GM21360 (cell line): ENCODE data around the gene PRR36.

Source experiments
- ATAC-seq: cut with Tn5 transposase; IDR thresholded peaks from one replicate; pipeline ENCODE4 v1.9.1; 2021; ENCODE audit warnings: mild to moderate bottlenecking, moderate library complexity; ENCODE audit not compliant: unreplicated experiment

The PRR36 gene

DNA sequence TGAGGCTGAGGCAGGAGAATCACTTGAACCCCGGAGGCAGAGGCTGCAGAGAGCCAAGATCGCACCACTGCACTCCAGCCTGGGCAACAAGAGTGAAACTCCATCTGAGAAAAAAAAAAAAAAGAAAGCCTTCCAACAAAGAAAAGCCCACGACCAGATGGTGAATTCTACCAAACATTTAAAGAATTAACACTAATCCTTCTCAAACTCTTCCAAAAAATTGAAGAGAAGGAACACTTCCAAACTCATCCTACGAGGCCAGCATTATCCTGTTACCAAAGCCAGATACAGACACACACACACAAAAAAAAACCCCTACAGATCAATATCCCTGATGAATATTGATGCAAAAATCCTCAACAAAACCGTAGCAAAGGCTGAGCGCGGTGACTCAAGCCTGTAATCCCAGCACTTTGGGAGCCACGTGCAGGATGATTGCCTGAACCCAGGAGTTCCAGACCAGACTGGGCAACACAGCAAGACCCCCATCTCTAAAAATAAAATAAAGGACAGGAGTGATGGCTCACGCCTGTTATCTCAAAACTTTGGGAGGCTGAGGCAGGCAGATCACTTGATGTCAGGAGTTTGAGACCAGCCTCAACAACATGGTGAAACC is 50.4 kb downstream of the PRR36 start:
- ATAC-seq = no peak

DNA sequence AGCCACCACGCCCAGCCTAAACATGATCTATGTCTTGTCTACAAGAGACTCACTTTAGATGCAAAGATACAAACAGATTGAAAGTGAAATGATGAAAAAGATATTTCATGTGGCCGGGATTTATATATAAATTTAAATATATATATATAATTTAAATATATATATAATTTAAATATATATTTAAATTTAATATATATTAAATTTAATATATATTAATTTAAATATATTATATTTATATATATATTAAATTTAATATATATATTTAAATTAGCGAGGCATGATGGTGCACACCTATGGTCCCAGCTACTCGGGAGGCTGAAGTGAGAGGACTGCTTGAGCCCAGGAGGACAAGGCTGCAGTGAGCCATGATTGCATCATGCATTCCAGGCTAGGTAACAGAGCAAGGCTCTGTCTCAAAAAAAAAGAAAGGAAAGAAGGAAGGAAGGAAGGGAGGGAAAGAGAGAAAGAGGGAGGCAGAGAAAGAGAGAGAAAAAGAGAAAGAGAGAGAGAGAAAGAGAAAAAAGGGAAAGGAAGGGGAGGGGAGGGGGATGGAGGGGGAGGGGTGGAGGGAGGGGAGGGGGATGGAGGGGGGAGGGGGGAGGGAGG is 51.2 kb downstream of the PRR36 start:
- no peak for ATAC-seq

DNA sequence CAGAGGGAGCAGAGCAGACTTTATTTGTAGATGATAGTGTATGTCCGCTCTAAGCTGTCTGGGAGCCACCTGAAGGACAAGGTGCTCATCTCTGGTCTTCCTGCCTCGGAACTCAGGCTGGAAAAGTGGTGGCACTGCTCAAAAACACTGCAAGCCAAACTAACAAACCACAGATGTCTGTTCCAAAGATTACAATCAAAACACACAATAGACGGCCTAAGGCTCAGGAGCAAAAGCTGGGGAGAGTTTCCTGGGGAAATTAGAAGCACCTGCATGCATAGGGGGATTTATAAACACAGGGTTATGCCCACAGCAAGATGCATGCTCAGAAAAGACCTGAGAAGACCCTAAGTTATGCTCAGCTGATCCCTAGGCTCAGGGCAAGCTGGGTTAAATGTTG is 53.6 kb downstream of the PRR36 start:
- ATAC-seq = no peak

DNA sequence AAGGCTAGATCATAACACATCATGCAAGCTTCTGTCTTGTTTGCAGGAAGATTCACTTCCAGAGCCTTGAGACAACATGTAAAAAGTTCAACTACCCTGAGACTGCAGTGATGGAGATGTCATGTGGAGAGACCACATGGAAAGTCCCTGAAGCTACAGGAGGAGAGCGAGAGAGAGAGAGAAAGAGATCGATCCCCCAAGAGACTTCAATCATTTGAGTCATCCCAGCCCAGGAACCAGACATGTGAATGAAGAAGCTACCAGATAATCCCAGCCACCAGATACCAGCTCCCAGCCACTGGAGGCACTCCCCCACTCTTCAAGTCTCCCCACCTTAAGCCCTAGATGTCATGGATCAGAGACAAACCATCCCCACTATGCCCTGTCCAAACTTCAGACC is 54.9 kb downstream of the PRR36 start:
- ATAC-seq = no peak

DNA sequence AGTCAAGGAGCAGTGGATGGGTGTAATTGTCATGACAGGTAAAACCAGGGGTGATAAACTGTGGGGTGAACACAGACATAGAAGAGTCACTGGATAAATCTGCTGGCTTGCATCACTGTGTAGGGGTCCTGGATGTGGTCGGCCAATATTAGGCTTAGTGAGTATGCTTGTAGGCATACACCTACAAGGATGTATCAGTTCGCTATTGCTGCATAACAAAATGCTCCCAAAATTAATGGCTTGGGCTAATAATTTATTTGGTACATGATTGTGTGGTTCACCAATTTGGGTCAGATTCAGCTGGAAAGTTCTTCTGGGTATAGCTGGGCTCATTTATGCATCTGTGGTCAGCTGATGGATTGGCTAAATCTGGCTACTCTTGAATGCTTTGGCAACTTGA is 55.4 kb downstream of the PRR36 start:
- no peak for ATAC-seq
